ENCODE data around the gene HOOK2. TPM values are rescaled to one million over a fixed set of nuclear protein-coding genes. Genes with fewer than 3 reads are reported as not detected.
A peak's percentile ranks its signal among the peaks of the same experiment; 100 is the strongest.

Gene HOOK2
- total RNA-seq, 2 experiments from 2014 or later, result 20.4 to 20.9 TPM

GRCh38 chr19:12754465-12755196, 20.7 kb downstream of the HOOK2 start:
- Mint-ChIP-seq H3K27me3 (peaks cover 32% of the 10 kb centered on the region), H3K4me3 (no peak overlapping the region), H3K36me3 (ENCODE audit: low read depth) (no peaks in the 10 kb centered on the region), H3K27ac (no peak overlapping the region), H3K4me1 (peaks cover 5% of the 10 kb centered on the region), H3K9me3 (ENCODE audit: low read depth) (no peaks in the 10 kb centered on the region)
- intact Hi-C loops (cut with DNase I, micrococcal nuclease), result loop anchor here in 1 of 2 experiments (5.0 kb wide), 1 partner anchor 37 kb away; no protein-coding TSS in a partner anchor
- CTCF ChIA-PET, result interaction anchor here (0.6 to 1.7 kb wide), 8 partner anchors 11 to 1055 kb away, joined by 3 to 8 read pairs (median 3); no protein-coding TSS in a partner anchor
- DNase-seq (no peak), ATAC-seq (no peak)
- POLR2A ChIA-PET, result no interaction called here

- POLR2A ChIA-PET, result no interaction called here
- Mint-ChIP-seq H3K4me3 (no peak overlapping the region), H3K4me1 (peaks cover 3% of the 10 kb centered on the region), H3K27ac (no peak overlapping the region), H3K27me3 (peaks cover 29% of the 10 kb centered on the region), H3K9me3 (ENCODE audit: low read depth) (peaks cover 8% of the 10 kb centered on the region), H3K36me3 (ENCODE audit: low read depth) (peaks cover 12% of the 10 kb centered on the region)
- ATAC-seq (no peak), DNase-seq (no peak)
- CTCF ChIA-PET, result interaction anchor here (0.6 to 1.2 kb wide), 4 partner anchors 13 to 144 kb away, joined by 3 to 8 read pairs (median 4); no protein-coding TSS in a partner anchor
- intact Hi-C loops (cut with DNase I, micrococcal nuclease), result no loop called here
Observed at GRCh38 chr19:12752056-12752781, 23.1 kb downstream of the HOOK2 start.

- POLR2A ChIA-PET, result no interaction called here
Observed at GRCh38 chr19:12751635-12752034, 23.7 kb downstream of the HOOK2 start, which contains the start of gene BEST2. Gene BEST2, plus strand, starts transcription at chr19:12751791. Its CDS starts 802 bp downstream, at chr19:12752593.

GRCh38 chr19:12750851-12751250, 24.5 kb downstream of the HOOK2 start:
- DNase-seq (no peak), ATAC-seq (no peak)
- Mint-ChIP-seq H3K9me3 (ENCODE audit: low read depth) (peaks cover 8% of the 10 kb centered on the region), H3K27me3 (peaks cover 23% of the 10 kb centered on the region), H3K4me1 (peaks cover 3% of the 10 kb centered on the region), H3K4me3 (no peak overlapping the region), H3K36me3 (ENCODE audit: low read depth) (peaks cover 22% of the 10 kb centered on the region), H3K27ac (no peak overlapping the region)
- ChIA-PET CTCF (no interaction called here), POLR2A (no interaction called here)
- intact Hi-C loops (cut with DNase I, micrococcal nuclease), result no loop called here

More at GRCh38 chr19:12751635-12752034, 23.7 kb downstream of the HOOK2 start, which contains the start of gene BEST2:
- peaks cover 3% of the 10 kb centered on the region for H3K4me1 Mint-ChIP-seq
- no peak for ATAC-seq
- H3K27ac Mint-ChIP-seq, result no peak within 1 kb of the TSS
- H3K4me3 Mint-ChIP-seq, result no peak within 1 kb of the TSS
- H3K36me3 Mint-ChIP-seq (ENCODE audit: low read depth), result peaks cover 16% of the 10 kb centered on the region
- DNase-seq, result no peak
- intact Hi-C loops (cut with DNase I, micrococcal nuclease), result no loop called here
- H3K9me3 Mint-ChIP-seq (ENCODE audit: low read depth), result peaks cover 8% of the 10 kb centered on the region
- CTCF ChIA-PET, result no interaction called here
- peaks cover 29% of the 10 kb centered on the region for H3K27me3 Mint-ChIP-seq

- ChIA-PET CTCF (interaction anchor here (0.9 to 1.4 kb wide), 3 partner anchors 11 to 46 kb away, joined by 3 to 4 read pairs (median 4); no protein-coding TSS in a partner anchor), POLR2A (no interaction called here)
- DNase-seq (no peak), ATAC-seq (no peak)
- Mint-ChIP-seq H3K36me3 (ENCODE audit: low read depth) (peaks cover 25% of the 10 kb centered on the region), H3K9me3 (ENCODE audit: low read depth) (peaks cover 8% of the 10 kb centered on the region), H3K4me1 (peaks cover 3% of the 10 kb centered on the region), H3K27me3 (peaks cover 17% of the 10 kb centered on the region), H3K27ac (no peak overlapping the region), H3K4me3 (no peak overlapping the region)
- intact Hi-C loops (cut with DNase I, micrococcal nuclease), result no loop called here
Observed at GRCh38 chr19:12749938-12750521, 25.3 kb downstream of the HOOK2 start.

GRCh38 chr19:12748489-12748888, 26.9 kb downstream of the HOOK2 start:
- H3K4me1 Mint-ChIP-seq, result peaks cover 3% of the 10 kb centered on the region
- DNase-seq (no peak), ATAC-seq (no peak)
- no peak overlapping the region for H3K4me3 Mint-ChIP-seq
- peaks cover 29% of the 10 kb centered on the region for H3K36me3 Mint-ChIP-seq (ENCODE audit: low read depth)
- ChIA-PET CTCF (no interaction called here), POLR2A (no interaction called here)
- intact Hi-C loops (cut with DNase I, micrococcal nuclease), result no loop called here
- no peak overlapping the region for H3K27ac Mint-ChIP-seq
- H3K9me3 Mint-ChIP-seq (ENCODE audit: low read depth), result peaks cover 8% of the 10 kb centered on the region
- H3K27me3 Mint-ChIP-seq, result peaks cover 14% of the 10 kb centered on the region

DNA sequence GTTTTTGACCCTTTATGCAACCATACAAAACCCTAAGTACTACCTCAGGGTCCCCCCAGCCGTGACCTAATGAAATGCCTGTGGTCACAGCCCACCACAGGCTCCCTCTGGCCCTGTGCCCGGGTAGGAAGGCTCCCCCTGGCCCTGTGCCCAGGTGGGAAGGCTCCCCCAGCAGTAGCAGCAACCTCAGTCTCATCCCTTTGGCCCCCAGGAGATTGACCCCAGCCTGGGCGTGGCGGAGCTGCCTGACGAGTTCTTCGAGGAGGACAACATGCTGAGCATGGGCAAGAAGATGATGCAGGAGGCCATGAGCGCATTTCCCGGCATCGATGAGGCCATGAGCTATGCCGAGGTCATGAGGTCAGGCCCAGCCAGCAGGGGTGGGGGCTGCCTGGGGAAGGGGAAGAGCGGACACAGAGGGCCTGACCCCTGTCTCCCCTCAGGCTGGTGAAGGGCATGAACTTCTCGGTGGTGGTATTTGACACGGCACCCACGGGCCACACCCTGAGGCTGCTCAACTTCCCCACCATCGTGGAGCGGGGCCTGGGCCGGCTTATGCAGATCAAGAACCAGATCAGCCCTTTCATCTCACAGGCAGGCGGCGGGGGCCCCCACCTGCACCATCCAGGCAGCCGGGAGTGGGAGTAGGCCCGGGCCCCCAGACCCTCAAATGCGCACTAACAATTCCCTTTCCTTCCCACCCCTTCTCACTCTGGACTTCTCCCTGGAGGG, 30.0 kb downstream of the HOOK2 start:
- ChIA-PET CTCF (interaction anchor here (1.3 to 1.4 kb wide), 2 partner anchors 21 to 51 kb away, joined by 3 to 4 read pairs; no protein-coding TSS in a partner anchor), POLR2A (interaction anchor here (0.7 kb wide), 1 partner anchor 9 kb away, joined by 3 read pairs; no protein-coding TSS in a partner anchor)
- peaks cover 41% of the 10 kb centered on the region for H3K36me3 Mint-ChIP-seq (ENCODE audit: low read depth)
- H3K9me3 Mint-ChIP-seq (ENCODE audit: low read depth), result peaks cover 8% of the 10 kb centered on the region
- peaks cover 3% of the 10 kb centered on the region for H3K4me1 Mint-ChIP-seq
- no peak overlapping the region for H3K27ac Mint-ChIP-seq
- no peak for ATAC-seq
- H3K27me3 Mint-ChIP-seq, result no peaks in the 10 kb centered on the region
- no peak overlapping the region for H3K4me3 Mint-ChIP-seq
- intact Hi-C loops (cut with DNase I, micrococcal nuclease), result no loop called here
- DNase-seq, result no peak

DNA sequence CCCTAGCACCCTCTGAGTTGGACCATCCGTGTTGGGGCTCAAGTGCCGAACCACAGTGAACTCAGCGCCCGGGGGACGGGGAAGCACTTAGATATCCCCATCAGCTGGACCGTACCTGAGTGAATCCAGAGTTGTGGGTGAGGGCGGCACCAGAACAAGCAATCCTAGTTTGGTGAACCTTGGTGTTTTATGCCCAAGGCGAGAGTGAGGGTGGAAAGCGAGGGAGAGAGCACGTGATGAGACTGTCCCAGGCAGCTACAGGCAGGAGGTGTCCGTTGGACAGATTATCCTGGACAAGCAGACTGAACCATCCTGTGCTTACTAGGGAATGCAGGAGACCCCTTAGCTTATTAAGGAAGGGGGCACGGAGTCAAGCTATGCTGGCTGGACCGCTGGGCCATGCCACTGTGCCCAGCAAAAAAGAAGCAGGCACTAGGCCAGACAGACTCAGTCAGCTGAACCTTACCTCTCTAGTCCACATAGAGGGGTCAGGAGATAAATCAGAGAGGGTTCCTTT, 37.5 kb downstream of the HOOK2 start:
- DNase-seq (no peak), ATAC-seq (no peak)
- no peaks in the 10 kb centered on the region for H3K27me3 Mint-ChIP-seq
- H3K4me1 Mint-ChIP-seq, result peaks cover 28% of the 10 kb centered on the region
- POLR2A ChIA-PET, result interaction anchor here (1.0 kb wide), 1 partner anchor 17 kb away, joined by 3 read pairs; no protein-coding TSS in a partner anchor
- no peaks in the 10 kb centered on the region for H3K9me3 Mint-ChIP-seq (ENCODE audit: low read depth)
- H3K4me3 Mint-ChIP-seq, result peak overlapping the region; percentile 98
- intact Hi-C loops (cut with DNase I, micrococcal nuclease), result loop anchor here (1.0 to 5.0 kb wide), 9 partner anchors 19 to 576 kb away; partner anchors contain the start of genes CALR (in 1 of the 2), DHPS (in 1 of the 2), FARSA (in 1 of the 2) and GCDH (in 1 of the 2)
- H3K27ac Mint-ChIP-seq, result peak overlapping the region; percentile 94
- peaks cover 29% of the 10 kb centered on the region for H3K36me3 Mint-ChIP-seq (ENCODE audit: low read depth)
- CTCF ChIA-PET, result interaction anchor here (0.5 to 3.9 kb wide), 11 partner anchors 16 to 173 kb away, joined by 3 to 20 read pairs (median 3); partner anchors contain the start of genes PRDX2 and THSD8

DNA sequence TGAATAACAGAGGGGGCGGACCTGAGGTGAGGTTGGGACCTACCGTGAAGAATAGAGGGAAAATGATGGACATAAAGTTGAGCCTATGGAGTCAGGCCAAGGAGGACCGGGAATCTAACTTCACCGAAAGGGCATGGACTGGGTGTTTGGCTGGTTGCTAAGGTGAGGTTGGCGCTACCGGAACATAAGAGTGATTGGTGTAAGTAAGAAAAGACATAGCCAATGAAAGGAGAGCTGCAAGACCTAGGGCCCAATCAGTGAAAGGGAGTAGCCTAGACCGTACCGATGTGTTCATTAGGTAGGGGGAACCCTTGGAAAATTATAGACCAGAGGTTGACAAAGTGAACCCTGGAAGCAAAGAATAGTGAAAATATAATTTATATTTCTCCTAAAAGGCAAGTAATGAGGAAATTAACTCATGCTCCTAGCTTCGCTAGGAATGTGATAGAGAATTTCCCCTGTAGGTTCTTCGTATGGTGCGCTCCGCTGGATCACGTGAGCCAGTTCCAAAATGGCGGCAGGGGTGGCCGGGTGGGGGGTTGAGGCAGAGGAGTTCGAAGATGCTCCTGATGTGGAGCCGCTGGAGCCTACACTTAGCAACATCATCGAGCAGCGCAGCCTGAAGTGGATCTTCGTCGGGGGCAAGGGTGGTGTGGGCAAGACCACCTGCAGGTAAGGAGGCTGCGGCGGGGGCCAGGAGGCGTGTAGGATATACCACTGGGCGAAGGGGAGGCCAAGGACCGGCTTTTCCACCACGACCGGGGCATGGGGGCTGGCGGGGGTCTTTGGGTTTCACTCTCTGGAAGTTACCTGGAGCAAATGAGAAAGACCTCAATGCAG, 38.1 kb downstream of the HOOK2 start, which contains the start of gene GET3:
Gene GET3, plus strand, starts transcription at position 503 of the 840 bp plus-strand sequence. Its CDS starts 9 bp downstream, at position 512.
- H3K4me3 Mint-ChIP-seq, result peak within 1 kb of the TSS; percentile 98
- DNase-seq, result peak; percentile 89
- H3K36me3 Mint-ChIP-seq (ENCODE audit: low read depth), result peaks cover 30% of the 10 kb centered on the region
- POLR2A ChIA-PET, result interaction anchor here (0.6 to 1.2 kb wide), 4 partner anchors 14 to 127 kb away, joined by 3 to 6 read pairs (median 4); partner anchors contain the start of genes JUNB, ZNF490 and ZNF791
- H3K4me1 Mint-ChIP-seq, result peaks cover 32% of the 10 kb centered on the region
- intact Hi-C loops (cut with DNase I, micrococcal nuclease), result loop anchor here (1.0 to 5.0 kb wide), 9 partner anchors 20 to 575 kb away; partner anchors contain the start of genes CALR (in 1 of the 2), DHPS (in 1 of the 2), FARSA (in 1 of the 2) and GCDH (in 1 of the 2)
- peak within 1 kb of the TSS; percentile 94 for H3K27ac Mint-ChIP-seq
- CTCF ChIA-PET, result interaction anchor here (0.6 to 3.9 kb wide), 9 partner anchors 15 to 173 kb away, joined by 3 to 20 read pairs (median 4); partner anchors contain the start of genes PRDX2 and THSD8
- H3K9me3 Mint-ChIP-seq (ENCODE audit: low read depth), result no peaks in the 10 kb centered on the region
- H3K27me3 Mint-ChIP-seq, result no peaks in the 10 kb centered on the region
- ATAC-seq, result peak; percentile 88
